Neutrophil (primary cell): ENCODE results near the gene GARIN1A.

Source experiments
- H3K27ac ChIP-seq: fragments of 200-600 bp; sonication (generic); 2 replicates; pipeline ENCODE4 v1.5.1; 2016; ENCODE audit warnings: mild to moderate bottlenecking, moderate library complexity
- H3K27me3 ChIP-seq: fragments of 200-600 bp; sonication (generic); 2 replicates; pipeline ENCODE4 v1.6.0; 2016; ENCODE audit warnings: mild to moderate bottlenecking
- H3K36me3 ChIP-seq: fragments of 200-600 bp; sonication (generic); 2 replicates; pipeline ENCODE4 v1.5.1; 2017
- H3K4me1 ChIP-seq, 2 experiments: fragments of 200-600 bp in 1 of 2; sonication (generic) in 1 of 2; 1 replicate in 1 of 2; 2 replicates in 1 of 2; pipeline versions ENCODE4 v1.5.1 to v1.6.1; 2013 to 2016; ENCODE audit warnings: low read depth in 1 of 2, low read length in 1 of 2, mild to moderate bottlenecking in 1 of 2, moderate library complexity in 1 of 2; ENCODE audit not compliant: control insufficient read depth in 1 of 2, insufficient read depth in 1 of 2
- H3K4me3 ChIP-seq, 2 experiments: fragments of 200-600 bp in 1 of 2; sonication (generic) in 1 of 2; 1 replicate in 1 of 2; 2 replicates in 1 of 2; pipeline ENCODE4 v1.5.1; 2013 to 2016; ENCODE audit warnings: low read depth in 1 of 2, low read length in 1 of 2, mild to moderate bottlenecking in 1 of 2, moderate library complexity in 1 of 2
- H3K9me3 ChIP-seq: fragments of 200-600 bp; sonication (generic); 2 replicates; pipeline ENCODE4 v1.5.1; 2016
- TF ChIP-seq, protein P1 (sequence below): fragments of 200-600 bp; sonication (generic); IDR thresholded peaks from 2 replicates; pipeline ENCODE4 v1.5.1; 2016; ENCODE audit warnings: antibody characterized with exemption

The GARIN1A gene

DNA sequence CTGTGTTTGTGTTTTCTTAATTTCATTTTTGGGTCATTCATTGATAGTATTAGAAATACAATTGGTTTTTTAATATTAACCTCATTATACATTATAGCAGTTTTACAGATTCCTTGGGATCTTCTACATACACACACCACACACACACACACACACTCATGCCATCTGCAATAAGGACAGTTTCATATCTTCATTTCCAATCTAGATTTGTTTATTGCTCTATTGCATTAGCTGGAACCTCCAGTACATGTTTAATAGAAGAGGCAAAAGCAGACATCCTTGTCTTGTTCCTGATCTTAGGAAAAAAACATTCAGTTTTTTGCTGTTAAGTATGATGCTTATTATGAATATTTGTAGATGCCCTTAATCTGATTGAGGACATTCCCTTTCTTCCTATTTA lies 49.3 kb downstream of the GARIN1A start:
- TF ChIP-seq, protein P1, sequence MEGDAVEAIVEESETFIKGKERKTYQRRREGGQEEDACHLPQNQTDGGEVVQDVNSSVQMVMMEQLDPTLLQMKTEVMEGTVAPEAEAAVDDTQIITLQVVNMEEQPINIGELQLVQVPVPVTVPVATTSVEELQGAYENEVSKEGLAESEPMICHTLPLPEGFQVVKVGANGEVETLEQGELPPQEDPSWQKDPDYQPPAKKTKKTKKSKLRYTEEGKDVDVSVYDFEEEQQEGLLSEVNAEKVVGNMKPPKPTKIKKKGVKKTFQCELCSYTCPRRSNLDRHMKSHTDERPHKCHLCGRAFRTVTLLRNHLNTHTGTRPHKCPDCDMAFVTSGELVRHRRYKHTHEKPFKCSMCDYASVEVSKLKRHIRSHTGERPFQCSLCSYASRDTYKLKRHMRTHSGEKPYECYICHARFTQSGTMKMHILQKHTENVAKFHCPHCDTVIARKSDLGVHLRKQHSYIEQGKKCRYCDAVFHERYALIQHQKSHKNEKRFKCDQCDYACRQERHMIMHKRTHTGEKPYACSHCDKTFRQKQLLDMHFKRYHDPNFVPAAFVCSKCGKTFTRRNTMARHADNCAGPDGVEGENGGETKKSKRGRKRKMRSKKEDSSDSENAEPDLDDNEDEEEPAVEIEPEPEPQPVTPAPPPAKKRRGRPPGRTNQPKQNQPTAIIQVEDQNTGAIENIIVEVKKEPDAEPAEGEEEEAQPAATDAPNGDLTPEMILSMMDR = no peak

More for the DNA sequence above, 49.3 kb downstream of the GARIN1A start:
- Histone ChIP-seq H3K4me1 (peaks cover 0 to 7% of the 10 kb centered on the region in 2 experiments), H3K27me3 (peaks cover 16% of the 10 kb centered on the region), H3K27ac (no peak overlapping the region), H3K4me3 (no peak overlapping the region), H3K36me3 (no peaks in the 10 kb centered on the region), H3K9me3 (no peaks in the 10 kb centered on the region)
